Stimulated activated CD8-positive, alpha-beta memory T cell treated with anti-CD3 and anti-CD28 coated beads, Interleukin-4, amount 100 ng/mL, for 48 hours (primary cell): ENCODE results near the gene GPHA2.

ENCODE experiments used
- DNase-seq: peaks from one replicate; pipeline ENCODE4 v3.0.0-alpha.2; 2020

GPHA2 gene

GRCh38 chr11:64909653-64910343 is 25.9 kb downstream of the GPHA2 start:
- no peak for DNase-seq

- DNase-seq = no peak
These were observed 26.9 kb downstream of the GPHA2 start for GRCh38 chr11:64908766-64909165.

GRCh38 chr11:64906314-64906635 is 29.4 kb downstream of the GPHA2 start:
- no peak for DNase-seq

GRCh38 chr11:64905516-64906313 is 30.0 kb downstream of the GPHA2 start:
- no peak for DNase-seq

GRCh38 chr11:64903291-64903833 is 32.3 kb downstream of the GPHA2 start:
- no peak for DNase-seq

- DNase-seq = no peak
These were observed 33.4 kb downstream of the GPHA2 start for GRCh38 chr11:64902102-64902900.

GRCh38 chr11:64900774-64901173 is 34.9 kb downstream of the GPHA2 start:
- no peak for DNase-seq

- peak; percentile 69 for DNase-seq
These were observed 35.4 kb downstream of the GPHA2 start for GRCh38 chr11:64900263-64900678.

- no peak for DNase-seq
These were observed 37.2 kb downstream of the GPHA2 start for GRCh38 chr11:64898541-64898940.

- no peak for DNase-seq
These were observed 37.6 kb downstream of the GPHA2 start for GRCh38 chr11:64898076-64898445.

- DNase-seq = no peak
These were observed 38.2 kb downstream of the GPHA2 start for GRCh38 chr11:64897381-64898075.

- DNase-seq = no peak
These were observed 39.2 kb downstream of the GPHA2 start for GRCh38 chr11:64896448-64897022.

GRCh38 chr11:64894812-64895452 is 40.8 kb downstream of the GPHA2 start:
- no peak for DNase-seq

- peak; percentile 99 for DNase-seq
These were observed 41.5 kb downstream of the GPHA2 start for GRCh38 chr11:64894070-64894811.

- no peak for DNase-seq
These were observed 42.3 kb downstream of the GPHA2 start for GRCh38 chr11:64893194-64894069.

GRCh38 chr11:64892838-64893193 is 42.9 kb downstream of the GPHA2 start:
- DNase-seq = no peak

- no peak for DNase-seq
These were observed 43.3 kb downstream of the GPHA2 start for GRCh38 chr11:64892411-64892831.

- DNase-seq = no peak
These were observed 43.8 kb downstream of the GPHA2 start for GRCh38 chr11:64891880-64892279.

GRCh38 chr11:64891215-64891848 is 44.4 kb downstream of the GPHA2 start:
- no peak for DNase-seq

GRCh38 chr11:64890522-64890939 is 45.2 kb downstream of the GPHA2 start:
- DNase-seq = no peak
